Measurements from ENCODE around the gene MPV17.
"Not testable (repeated sequence)": the region's sequence is repeated elsewhere in the genome, so short reads cannot be mapped to it uniquely, and the experiment has no call there.

Gene MPV17

DNA sequence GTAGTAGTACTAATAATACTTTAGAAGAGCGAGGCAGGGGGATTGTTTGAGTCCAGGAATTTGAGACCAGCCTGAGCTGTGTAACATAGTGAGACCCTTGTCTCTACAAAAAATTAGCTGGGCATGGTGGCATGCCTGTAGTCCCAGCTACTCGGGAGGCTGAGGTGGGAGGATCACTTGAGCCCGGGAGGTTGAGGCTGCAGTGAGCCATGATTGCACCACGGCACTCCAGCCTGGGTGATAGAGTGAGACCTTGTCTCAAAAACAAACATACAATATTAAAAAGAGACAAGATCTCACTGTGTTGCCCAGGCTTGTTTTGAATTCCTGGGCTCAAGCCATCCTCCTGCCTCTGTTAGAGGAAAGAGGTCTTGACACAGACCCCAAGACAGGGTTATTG lies 22.3 kb downstream of the MPV17 start:
- in situ Hi-C loops (cut with HindIII; ENCODE audit: low sequenced_read_pairs) = not testable (repeated sequence)

DNA sequence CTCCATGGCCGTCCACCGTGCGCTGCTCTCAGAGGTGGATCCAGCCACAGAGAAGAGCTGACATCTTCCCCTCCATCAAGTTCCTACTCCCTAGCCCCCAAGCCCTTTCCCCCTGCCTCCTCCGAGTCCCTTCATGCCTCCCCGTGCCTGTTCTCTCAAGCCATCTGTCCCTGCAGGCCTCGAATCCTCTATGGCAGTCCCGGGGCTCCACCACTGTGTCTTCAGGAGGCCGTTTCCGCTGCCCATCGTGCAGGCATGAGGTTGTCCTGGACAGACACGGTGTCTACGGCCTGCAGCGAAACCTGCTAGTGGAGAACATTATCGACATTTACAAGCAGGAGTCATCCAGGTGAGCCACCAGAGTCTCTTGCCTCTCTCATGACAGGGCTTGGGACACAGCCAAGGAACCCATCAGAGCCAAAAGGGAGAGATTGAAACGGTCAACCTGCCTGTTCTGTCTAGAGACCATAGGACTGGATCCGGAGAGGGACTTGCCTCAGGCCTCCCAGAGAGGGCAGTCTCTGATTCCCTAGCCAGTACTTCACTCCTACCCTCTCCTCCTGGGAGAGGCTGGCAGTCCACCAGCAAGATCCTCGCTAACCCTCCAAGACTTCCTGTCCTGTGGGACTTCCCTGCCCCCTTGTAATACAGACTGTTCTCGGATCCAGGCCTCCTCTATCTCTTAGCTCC lies 24.4 kb downstream of the MPV17 start:
- in situ Hi-C loops (cut with HindIII; ENCODE audit: low sequenced_read_pairs) = no loop called here

DNA sequence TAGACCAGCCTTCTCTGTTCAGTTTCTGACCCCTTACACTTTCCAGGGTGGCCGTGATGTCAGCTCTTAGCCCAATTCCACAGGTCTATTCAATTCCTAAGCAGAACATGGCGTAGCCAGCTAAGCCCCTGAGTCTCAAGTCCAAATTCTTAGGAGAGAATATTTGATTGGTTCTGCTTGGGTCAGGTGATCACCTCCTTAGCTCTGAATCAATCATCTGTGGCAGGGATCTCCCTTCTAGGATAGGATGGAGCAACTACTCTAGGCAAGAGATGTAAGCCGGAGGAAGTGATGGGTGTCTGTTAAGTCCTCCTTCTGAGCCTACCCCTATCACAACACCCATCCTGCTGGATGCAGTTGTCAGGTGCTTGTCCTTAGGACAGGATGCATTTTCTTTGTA lies 25.7 kb downstream of the MPV17 start:
- in situ Hi-C loops (cut with HindIII; ENCODE audit: low sequenced_read_pairs) = no loop called here

DNA sequence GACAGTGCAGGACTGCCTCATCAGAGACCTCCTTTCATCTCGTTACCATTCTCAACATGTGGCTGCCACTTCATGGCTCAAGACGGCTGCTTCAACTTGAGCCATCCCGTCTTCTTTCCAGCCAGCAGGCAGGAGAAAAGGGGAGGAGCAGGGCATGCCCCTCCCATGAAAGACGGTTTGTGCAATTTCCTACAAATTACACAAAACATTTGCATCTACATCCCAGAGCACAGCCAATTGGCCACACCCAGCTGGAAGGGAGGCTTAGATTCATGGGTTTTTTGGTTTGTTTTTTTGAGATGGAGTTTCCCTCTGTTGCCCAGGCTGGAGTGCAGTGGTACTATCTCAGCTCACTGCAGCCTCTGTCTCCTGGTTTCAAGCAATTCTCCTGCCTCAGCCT lies 26.4 kb downstream of the MPV17 start:
- in situ Hi-C loops (cut with HindIII; ENCODE audit: low sequenced_read_pairs) = no loop called here

DNA sequence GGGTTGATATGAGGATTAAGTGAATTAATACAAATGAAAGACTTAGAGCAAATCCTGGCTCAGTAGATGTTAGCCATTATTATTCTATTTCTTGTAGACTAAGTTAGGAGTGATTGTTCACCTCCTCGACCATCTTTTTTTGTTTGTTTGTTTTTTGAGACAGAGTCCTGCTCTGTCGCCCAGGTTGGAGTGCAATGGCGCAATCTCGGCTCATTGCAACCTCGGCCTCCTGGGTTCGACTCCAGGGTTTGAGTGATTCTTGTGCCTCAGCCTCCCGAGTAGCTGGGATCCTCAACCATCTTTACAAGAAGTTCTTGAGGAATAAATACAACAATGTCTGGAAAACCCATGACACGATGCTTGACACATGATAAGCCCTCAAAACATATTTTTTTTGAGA lies 28.0 kb downstream of the MPV17 start:
- in situ Hi-C loops (cut with HindIII; ENCODE audit: low sequenced_read_pairs) = no loop called here

DNA sequence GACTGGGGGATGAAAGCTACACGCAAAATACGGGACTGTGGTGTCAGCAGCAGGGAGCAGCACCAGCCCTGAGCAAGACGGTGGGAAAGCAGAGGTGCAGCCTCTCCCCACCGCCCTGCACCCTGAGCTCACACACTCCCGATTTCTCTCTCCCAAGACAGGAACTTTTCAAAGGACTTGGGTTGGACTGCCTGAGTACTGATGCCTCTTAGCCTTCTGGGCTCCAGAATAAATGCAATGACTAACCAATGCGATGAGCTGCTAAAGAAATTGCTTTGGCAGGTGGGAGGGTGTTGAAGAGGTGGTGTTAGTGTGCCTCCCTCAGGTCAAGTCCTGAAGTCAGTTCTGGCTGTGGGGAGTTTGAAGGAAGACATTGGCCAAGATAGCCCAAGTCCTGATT lies 31.0 kb downstream of the MPV17 start:
- in situ Hi-C loops (cut with HindIII; ENCODE audit: low sequenced_read_pairs) = no loop called here

DNA sequence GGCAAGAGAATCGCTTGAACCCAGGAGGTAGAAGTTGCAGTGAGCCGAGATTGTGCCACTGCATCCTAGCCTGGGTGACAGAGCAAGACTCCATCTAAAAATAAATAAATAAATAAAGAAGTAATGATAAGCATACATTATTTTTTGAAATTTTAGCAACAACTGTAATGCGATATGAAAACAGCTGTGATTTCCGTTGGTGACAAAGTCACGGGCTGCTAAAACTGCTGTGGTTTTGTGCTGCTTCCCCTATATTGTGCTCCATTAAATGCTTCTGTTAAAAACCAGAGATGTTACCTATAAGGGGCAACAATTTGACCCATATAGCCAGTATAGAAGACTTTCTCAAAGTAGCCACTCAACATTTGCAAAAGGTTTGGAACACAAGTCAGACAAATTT lies 32.3 kb downstream of the MPV17 start:
- in situ Hi-C loops (cut with HindIII; ENCODE audit: low sequenced_read_pairs) = no loop called here

DNA sequence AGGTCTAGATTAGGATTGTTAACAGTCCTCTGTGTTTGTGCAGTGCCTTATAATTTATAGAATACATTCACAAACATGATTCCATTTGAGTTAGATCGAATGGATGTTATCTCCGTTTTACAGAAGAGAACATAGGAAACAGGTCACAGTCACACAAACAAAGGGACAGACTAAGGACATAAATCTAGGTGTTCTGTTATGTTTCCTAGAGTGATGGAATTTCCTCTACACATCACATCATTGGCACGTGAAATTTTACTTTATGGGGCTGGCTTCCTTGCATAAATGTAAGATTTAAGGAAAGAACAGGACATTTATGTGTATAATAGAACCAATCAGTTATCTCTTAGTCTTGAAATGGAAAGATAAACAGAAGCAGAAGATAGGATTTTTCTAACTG lies 34.3 kb downstream of the MPV17 start:
- in situ Hi-C loops (cut with HindIII; ENCODE audit: low sequenced_read_pairs) = no loop called here

DNA sequence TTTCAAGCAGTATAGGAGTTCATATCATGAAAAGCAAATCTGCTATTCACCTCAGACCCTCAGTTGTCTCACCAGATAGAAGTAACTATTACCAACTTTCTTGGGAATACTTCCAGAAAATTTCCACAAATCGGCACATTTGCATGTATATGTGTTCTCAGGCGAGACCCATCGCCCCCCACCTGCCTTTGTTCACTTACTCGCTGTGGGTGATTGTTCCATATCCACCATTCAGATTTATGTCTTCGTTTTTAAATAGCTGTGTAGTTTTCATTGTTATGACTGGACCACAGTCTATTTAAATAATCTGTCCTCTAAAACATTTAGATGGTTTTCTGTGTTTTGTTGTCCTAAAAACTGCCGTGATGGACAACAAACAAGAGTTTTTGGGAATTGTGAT lies 37.4 kb downstream of the MPV17 start:
- in situ Hi-C loops (cut with HindIII; ENCODE audit: low sequenced_read_pairs) = no loop called here

DNA sequence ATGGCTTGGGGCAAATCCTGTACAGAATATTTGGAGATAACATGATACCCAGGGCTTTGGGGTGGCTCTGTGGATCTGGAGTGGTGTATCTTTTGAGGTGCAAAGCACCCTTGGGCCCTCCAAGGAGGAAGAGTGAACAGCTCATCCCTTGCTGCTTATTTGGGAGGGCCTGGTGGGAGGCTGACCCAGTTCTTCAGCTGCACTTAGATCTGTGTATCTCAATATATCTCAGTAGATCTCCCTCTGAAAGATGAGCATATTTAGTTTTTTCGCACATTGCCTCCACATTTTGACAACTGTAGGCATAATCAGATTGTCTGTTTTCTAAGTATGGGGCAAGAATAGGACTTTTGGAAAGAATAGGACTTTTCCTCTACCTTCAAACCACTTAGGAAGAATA lies 37.9 kb downstream of the MPV17 start:
- in situ Hi-C loops (cut with HindIII; ENCODE audit: low sequenced_read_pairs) = no loop called here

DNA sequence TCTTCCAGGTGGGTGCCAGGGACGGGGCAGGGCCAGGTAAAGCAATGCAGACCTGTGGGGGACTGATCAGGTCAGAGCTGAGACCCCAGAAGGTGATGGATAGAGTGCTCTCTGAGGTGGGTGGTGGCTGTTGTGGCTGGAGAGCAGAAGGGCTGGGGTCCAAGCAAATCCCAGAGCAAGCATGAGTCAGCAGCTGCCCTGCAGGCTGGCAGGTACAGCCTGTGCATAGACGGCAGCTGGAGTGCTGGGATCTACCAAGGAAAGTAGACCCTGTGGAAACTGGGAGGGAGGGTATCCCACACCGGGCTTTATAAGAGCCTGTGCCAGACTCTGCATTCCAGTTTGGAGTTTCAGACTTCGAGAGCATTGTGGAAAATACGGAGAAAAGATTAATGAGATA lies 40.0 kb downstream of the MPV17 start:
- in situ Hi-C loops (cut with HindIII; ENCODE audit: low sequenced_read_pairs) = no loop called here

DNA sequence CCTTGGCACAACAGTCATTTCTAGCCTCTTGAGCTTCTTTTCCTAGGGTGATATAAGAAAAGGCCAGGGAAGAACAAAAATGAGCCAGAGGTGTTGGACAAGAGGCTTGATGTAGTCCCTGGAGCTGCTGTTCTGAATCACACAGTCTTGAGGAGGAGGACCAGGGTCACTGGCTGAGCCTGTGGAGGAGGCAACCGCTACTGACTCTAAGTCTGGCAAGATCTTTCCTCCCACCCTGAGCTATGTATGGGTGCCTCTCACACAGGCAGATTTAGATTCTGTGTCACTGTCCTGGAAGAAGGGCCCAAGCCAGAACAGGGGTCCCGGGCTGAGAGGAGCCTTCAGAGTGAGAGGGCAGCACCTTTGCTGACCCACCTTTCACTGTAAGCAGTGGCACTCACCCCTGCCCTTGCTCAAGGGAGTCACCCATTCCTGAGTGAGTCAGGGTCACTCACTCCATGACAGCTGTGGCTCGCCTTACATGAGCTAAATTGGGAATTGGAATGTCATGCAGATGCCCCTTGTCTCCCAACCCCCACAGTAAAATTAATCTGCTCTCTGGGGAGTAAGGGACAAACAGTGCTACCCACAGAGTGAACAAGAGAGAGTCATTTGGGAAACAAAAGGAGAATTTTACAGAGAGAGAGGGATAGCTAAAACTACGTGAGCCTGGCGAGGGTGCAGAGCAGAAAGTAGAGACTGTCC lies 40.9 kb downstream of the MPV17 start, which contains the start of gene TRIM54:
TSS of gene TRIM54 (plus strand) at position 575 of the 705 bp plus-strand sequence. CDS start 303 bp downstream, outside the sequence.
- in situ Hi-C loops (cut with HindIII; ENCODE audit: low sequenced_read_pairs) = no loop called here

DNA sequence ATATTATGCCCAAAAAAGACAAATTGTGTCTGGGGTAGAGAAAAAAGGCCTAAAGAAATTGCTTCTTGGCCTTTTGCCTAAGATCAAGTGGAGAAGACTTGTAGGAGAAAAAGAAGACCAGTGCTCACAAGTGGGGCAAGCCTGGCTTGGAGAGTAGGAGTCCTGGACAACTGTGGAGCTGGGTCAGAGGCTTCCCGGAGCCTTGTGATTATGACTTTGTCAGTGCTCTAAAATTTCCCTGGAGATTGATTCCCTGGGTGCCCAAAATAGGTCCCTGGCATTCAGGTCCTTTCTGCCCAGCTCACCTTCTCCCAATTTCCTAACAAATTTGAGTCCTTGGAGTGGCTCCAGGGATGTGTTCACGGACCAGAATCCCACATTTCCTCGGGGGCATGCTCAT lies 41.5 kb downstream of the MPV17 start:
- in situ Hi-C loops (cut with HindIII; ENCODE audit: low sequenced_read_pairs) = no loop called here

DNA sequence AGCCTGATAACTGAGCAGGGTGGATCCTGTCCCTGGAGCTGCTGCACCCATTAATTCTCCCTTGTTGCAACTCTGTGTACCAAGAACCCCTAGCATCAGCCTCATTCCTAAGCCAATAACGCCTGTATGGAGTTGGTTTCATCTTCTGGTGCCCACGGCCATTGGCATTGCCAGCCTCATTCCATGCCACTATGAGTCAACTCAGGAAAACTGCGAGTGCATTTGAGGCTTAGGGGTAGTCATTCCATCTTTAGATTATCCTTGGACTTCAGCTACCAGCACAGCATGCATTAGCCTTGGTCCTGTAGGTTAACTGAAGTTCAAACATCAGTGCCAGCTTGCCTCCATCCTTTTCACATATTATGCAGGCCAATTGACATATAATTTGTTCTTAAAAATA lies 42.1 kb downstream of the MPV17 start:
- in situ Hi-C loops (cut with HindIII; ENCODE audit: low sequenced_read_pairs) = no loop called here

DNA sequence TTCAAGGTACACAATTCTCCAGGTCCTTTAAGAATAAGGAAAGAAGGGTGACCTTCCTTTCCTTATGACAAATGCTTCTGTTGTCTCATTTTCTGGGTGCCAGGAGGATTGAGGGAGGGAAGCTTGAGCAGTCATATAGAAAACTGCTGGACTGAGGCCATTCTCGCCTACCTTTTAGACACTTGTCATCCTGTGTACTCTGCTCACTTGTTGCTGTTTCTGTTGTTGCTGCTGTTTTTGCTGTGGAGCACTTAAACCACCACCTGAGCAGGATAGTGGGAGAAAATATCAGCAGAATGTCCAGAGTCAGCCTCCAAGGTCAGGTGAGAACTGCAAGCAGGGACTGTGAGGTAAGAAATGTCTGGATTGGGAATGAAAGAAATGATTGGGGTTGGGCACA lies 44.9 kb downstream of the MPV17 start:
- in situ Hi-C loops (cut with HindIII; ENCODE audit: low sequenced_read_pairs) = no loop called here

DNA sequence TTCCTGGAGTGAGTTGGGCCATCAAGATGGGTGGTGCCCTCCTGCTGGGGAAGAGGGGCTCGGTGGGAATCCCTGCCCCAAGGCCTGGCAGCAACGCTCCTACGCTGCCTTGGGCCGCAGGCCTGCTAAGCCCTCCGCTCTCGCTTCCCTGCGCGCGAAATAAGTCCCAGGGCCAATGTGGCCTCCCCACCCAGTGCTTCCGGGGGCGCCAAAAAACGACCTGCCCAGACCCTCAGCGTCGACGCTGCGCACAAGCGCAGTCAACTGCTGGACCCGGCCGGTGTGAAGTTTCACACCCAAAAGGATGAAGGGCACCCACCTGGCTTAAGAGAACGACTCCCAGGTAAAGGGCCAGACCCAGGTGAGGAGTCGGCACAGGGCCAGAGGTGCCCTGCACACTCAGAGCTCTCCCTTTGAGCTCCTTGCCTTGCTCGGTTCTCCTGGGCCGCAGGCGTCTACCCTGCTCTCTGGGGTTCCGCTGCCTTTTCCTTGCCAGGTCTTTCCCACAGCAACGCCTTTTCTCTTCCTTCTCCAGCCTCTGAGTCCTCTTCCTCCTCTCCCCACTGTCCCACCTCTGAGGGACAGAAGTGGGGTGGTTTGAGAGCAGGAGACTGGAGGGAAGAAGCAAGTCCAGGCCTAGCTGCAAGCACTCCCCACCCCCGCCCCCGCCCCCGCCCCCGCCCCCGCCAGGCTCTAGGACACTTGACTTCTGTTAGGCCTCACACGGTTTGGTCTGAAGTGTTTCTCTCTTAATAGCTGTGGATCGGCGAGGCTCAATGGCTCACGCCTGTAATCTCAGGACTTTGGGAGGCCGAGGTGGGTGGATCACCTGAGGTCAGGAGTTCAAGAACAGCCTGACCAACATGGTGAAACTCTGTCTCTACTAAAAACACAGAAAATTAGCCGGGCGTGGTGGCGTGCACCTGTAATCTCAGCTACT lies 47.4 kb downstream of the MPV17 start, which contains the start of gene DNAJC5G:
TSS of gene DNAJC5G (plus strand) at position 223 of the 940 bp plus-strand sequence. CDS start 1,296 bp downstream, outside the sequence.
- in situ Hi-C loops (cut with HindIII; ENCODE audit: low sequenced_read_pairs) = no loop called here

DNA sequence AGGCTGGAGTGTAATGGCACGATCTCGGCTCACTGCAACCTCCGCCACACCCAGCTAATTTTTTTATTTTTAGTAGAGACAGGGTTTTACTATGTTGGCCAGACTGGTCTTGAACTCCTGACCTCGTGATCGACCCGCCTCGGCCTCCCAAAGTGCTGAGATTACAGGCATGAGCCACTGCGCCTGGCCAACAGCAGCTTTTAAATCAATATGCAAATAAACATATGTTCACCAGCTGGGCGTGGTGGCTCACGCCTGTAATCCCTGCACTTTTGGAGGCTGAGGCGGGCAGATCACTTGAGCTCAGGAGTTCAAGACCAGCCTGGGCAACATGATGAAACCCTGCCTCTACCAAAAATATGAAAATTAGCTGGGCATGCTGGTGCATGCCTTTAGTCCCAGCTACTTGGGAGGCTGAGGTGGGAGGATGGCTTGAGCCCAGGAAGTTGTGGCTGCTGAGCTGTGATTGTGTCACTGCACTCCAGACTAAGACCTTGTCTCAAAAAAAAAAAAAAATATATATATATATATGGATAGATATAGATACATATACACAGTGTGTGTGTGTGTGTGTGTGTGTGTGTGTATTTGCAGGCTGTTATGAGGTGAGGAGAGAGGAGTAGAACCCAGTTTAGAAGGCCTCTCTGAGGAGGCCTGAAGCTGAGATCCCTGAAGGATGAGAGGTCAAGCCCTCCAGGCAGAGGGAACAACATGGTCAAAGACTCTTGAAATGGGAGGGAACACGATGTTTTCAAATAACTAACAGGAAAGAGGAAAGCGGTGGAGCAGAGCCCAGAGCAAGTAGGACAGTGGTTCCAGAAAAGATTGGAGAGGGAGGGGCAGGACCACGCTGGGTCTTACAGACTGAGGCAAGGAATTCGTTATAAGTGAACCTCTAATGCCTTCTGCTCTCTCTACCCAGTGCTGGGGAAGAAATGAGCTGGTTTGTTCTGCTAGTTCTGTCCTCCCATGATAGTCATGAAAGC lies 50.1 kb downstream of the MPV17 start:
- in situ Hi-C loops (cut with HindIII; ENCODE audit: low sequenced_read_pairs) = not testable (repeated sequence)

DNA sequence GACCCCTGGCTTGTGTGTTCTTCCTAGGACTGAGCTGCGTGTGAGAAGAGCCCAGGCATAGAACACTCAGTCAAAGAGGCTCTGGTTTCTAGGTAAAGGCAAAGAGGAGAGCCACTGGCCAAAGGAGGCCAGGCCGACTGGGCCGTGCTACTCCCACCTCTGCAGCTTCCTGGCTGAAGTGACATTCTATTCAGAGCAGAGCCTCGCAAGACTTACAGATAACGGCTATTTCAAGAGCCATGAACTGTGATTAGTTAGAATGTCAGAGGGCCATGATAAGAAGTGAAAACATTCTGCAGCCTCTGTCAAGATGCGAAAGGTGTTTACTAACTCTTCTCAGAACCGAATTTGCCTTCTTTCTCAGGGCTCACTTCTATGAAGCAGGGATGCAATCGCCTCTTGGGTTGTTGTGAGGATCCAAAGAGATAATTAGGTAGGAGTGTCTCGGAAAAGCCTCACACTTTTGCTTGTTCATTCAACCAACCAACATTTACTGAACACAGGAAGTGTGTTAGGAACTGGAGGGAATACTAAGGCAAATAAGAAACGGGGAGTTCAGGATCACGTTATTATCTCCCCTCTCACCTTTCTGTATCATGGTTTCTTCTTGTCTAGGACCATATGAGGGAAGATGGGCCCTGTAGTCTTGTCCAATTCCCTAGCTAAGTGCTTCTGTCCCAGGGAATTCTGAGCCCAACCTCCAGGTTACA lies 51.1 kb downstream of the MPV17 start:
- in situ Hi-C loops (cut with HindIII; ENCODE audit: low sequenced_read_pairs) = no loop called here

DNA sequence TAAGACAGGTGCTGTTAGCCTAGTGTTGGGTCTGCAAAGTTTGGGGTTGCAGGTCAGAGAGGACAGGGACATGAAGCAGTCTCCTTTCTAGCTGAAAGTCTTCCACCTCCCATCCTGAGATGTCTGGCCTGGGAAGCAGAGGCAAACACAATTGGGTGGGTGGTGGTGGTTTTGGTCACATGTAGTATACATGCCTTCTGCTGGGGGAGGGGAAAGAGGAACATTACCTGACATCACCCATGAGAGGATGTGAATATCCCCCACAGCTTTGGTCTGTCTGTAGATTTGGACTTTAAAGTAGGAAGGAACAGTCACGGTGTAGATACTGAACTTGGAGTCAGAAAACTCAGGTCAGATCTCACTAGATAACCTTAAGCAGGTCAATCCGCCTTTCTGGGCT lies 52.2 kb downstream of the MPV17 start:
- in situ Hi-C loops (cut with HindIII; ENCODE audit: low sequenced_read_pairs) = no loop called here

DNA sequence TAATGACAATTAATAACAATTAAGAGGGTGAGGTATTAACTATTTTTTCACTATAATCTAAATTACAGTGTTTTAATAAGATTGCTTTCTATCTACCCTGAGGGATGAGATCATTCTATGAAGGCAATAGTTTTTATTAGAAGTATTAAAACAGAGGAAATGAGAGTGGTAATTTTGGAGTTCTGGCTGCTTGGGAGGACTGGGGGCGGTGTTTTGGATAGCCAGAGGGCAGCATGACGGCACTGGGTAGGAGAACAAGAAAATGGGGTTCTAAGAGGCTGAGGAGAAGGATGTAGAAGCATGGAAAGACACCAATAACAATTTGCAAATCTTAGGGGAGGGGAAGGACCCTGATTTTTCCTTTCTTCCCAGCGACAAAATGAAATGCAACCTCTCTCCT lies 52.8 kb downstream of the MPV17 start:
- in situ Hi-C loops (cut with HindIII; ENCODE audit: low sequenced_read_pairs) = no loop called here
